Testis (tissue), 3 donors: ENCODE measurements around the gene ABCC11. TPM values are rescaled to one million over a fixed set of nuclear protein-coding genes. Genes with fewer than 3 reads are reported as not detected.

Source experiments
- DNase-seq: peaks from one replicate; pipeline ENCODE4 v3.0.0-alpha.2; 2019
- H3K27ac ChIP-seq, 2 donors: fragments of 200-600 bp; sonication (generic); one replicate each; pipeline ENCODE4 v1.5.1; 2019
- H3K27me3 ChIP-seq: fragments of 200-600 bp; sonication (generic); one replicate; pipeline ENCODE4 v1.5.1; 2019
- H3K36me3 ChIP-seq: fragments of 200-600 bp; sonication (generic); one replicate; pipeline ENCODE4 v1.5.1; 2017; ENCODE audit warnings: low read depth; ENCODE audit errors: missing control alignments
- H3K4me1 ChIP-seq: fragments of 200-600 bp; sonication (generic); one replicate; pipeline ENCODE4 v1.5.1; 2019
- H3K4me3 ChIP-seq, 2 donors: fragments of 200-600 bp; sonication (generic); one replicate each; pipeline ENCODE4 v1.5.1; 2017 to 2019
- H3K9me3 ChIP-seq: fragments of 200-600 bp; sonication (generic); one replicate; pipeline ENCODE4 v1.5.1; 2017
- POLR2A ChIP-seq: fragments of 450-650 bp; IDR thresholded peaks from one replicate; pipeline ENCODE4 v1.6.1; 2017; ENCODE audit warnings: antibody characterized with exemption, mild to moderate bottlenecking, moderate library complexity
- WGBS, 2 donors: methylation state at CpG; one replicate each; pipeline ENCODE4 v1.1.5; 2018; 5-methylcytosine and 5-hydroxymethylcytosine counted together
- intact Hi-C: fragments of 100-400 bp; cut with DNase I; formaldehyde crosslinking; loops from one replicate; pipeline ENCODE4 v1.15.1; 2023; ENCODE audit warnings: low total_unique reads
- polyA plus RNA-seq: library from polyadenylated mRNA; stranded (reverse); fragments of 350-450 nt; fragmentation: Illumina TruSeq; extraction: RNeasy Lipid Tissue Mini Kit (QIAGEN cat#74804); gene quantifications from one replicate; pipeline ENCODE4 v1.2.3, GENCODE V29; 2014; ENCODE audit warnings: low read depth, low replicate concordance; ENCODE audit not compliant: insufficient read depth
- total RNA-seq, 2 donors: library from RNA; depleted of rRNA; stranded (reverse); fragments of >200 nt; gene quantifications; one replicate each; pipeline ENCODE4 v1.2.3, GENCODE V29; 2016
- TF ChIP-seq, protein P1 (sequence below), 3 experiments: fragments of 450-650 bp in 2 of 3; fragments of 200-600 bp in 1 of 3; sonication (generic) in 1 of 3; IDR thresholded peaks; one replicate each; pipeline ENCODE4 v1.5.1; 2016 to 2019; ENCODE audit warnings: antibody characterized with exemption in 3 of 3, mild to moderate bottlenecking in 2 of 3, moderate library complexity in 1 of 3

ABCC11 gene
- total and polyA plus RNA-seq, 3 donors from 2014 or later, result 6.8 to 24.1 (median 7.5) TPM

GRCh38 chr16:48161906-48162305, 85.4 kb downstream of the ABCC11 start:
- intact Hi-C loops, result loop anchor here (10.0 kb wide), 2 partner anchors 1127 to 1217 kb away; no protein-coding TSS in a partner anchor

DNA sequence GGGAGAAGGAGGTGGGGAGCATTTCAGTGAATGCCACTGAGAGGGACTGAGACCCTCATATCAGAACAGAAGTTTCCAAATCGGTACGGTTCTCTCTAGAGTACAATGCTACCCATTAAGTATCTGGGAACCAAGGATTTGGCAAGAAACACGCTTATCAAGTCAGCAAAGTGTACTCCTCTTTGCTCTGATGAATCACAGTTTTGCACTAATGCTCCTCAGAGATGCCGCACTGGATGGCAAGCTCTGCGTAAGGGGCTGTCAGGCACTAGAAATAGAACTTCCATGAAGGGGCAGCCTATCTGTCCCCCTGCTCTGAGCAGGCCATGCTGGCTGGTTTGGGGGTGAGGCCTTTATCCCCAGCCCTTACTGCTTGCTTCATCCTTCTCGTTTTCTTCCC, 86.8 kb downstream of the ABCC11 start:
- no peaks in the 10 kb centered on the region for H3K27me3 ChIP-seq
- TF ChIP-seq, protein P1, sequence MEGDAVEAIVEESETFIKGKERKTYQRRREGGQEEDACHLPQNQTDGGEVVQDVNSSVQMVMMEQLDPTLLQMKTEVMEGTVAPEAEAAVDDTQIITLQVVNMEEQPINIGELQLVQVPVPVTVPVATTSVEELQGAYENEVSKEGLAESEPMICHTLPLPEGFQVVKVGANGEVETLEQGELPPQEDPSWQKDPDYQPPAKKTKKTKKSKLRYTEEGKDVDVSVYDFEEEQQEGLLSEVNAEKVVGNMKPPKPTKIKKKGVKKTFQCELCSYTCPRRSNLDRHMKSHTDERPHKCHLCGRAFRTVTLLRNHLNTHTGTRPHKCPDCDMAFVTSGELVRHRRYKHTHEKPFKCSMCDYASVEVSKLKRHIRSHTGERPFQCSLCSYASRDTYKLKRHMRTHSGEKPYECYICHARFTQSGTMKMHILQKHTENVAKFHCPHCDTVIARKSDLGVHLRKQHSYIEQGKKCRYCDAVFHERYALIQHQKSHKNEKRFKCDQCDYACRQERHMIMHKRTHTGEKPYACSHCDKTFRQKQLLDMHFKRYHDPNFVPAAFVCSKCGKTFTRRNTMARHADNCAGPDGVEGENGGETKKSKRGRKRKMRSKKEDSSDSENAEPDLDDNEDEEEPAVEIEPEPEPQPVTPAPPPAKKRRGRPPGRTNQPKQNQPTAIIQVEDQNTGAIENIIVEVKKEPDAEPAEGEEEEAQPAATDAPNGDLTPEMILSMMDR (IDR thresholded peaks at IDR 0.05), result no peak
- TF ChIP-seq POLR2A, result no peak
- no peak overlapping the region for H3K4me3 ChIP-seq
- H3K36me3 ChIP-seq, result no peaks in the 10 kb centered on the region
- no peak overlapping the region for H3K27ac ChIP-seq
- intact Hi-C loops, result loop anchor here (10.0 kb wide), 2 partner anchors 1126 to 1216 kb away; no protein-coding TSS in a partner anchor
- H3K9me3 ChIP-seq, result no peaks in the 10 kb centered on the region
- no peaks in the 10 kb centered on the region for H3K4me1 ChIP-seq
- 47 to 49% methylated on average over 6 of the region's 6 CpGs for WGBS, 2 donors
- no peak for DNase-seq

More at GRCh38 chr16:48161906-48162305, 85.4 kb downstream of the ABCC11 start:
- Histone ChIP-seq H3K9me3 (no peaks in the 10 kb centered on the region), H3K36me3 (no peaks in the 10 kb centered on the region), H3K4me1 (no peaks in the 10 kb centered on the region), H3K27me3 (no peaks in the 10 kb centered on the region), H3K4me3 (no peak overlapping the region), H3K27ac (no peak overlapping the region)
- WGBS, 2 donors, result 79 to 91% methylated on average over 4 of the region's 4 CpGs
- no peak for TF ChIP-seq POLR2A
- TF ChIP-seq, protein P1 (IDR thresholded peaks at IDR 0.05), result no peak
- DNase-seq, result no peak

DNA sequence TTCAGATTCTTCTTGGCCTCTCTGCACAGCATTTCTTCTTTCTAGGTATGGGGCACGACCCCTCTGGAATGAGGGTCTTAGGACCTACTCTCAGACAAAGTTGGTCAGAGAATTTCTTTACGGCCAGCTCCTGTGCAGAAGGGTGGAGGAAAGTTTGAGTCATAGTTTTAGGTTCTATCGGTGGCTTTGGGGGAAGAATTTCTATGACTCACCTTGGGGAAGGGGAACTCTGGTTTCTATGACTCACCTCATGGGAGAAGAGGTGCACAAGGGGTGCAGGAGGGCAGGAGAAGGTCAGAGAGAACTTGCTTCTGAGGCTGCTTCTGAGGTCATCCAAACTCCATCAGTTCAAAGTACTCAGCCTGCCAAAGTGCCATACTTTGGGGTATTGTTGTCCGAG, 89.0 kb downstream of the ABCC11 start:
- DNase-seq, result no peak
- no peaks in the 10 kb centered on the region for H3K4me1 ChIP-seq
- WGBS, 2 donors, result 75 to 77% methylated on average over 4 of the region's 4 CpGs
- H3K4me3 ChIP-seq, result no peak overlapping the region
- no peaks in the 10 kb centered on the region for H3K27me3 ChIP-seq
- intact Hi-C loops, result loop anchor here (10.0 kb wide), 1 partner anchor 1023 kb away; no protein-coding TSS in a partner anchor
- no peaks in the 10 kb centered on the region for H3K36me3 ChIP-seq
- no peaks in the 10 kb centered on the region for H3K9me3 ChIP-seq
- no peak overlapping the region for H3K27ac ChIP-seq
- TF ChIP-seq, protein P1 (IDR thresholded peaks at IDR 0.05), result no peak
- TF ChIP-seq POLR2A, result no peak

DNA sequence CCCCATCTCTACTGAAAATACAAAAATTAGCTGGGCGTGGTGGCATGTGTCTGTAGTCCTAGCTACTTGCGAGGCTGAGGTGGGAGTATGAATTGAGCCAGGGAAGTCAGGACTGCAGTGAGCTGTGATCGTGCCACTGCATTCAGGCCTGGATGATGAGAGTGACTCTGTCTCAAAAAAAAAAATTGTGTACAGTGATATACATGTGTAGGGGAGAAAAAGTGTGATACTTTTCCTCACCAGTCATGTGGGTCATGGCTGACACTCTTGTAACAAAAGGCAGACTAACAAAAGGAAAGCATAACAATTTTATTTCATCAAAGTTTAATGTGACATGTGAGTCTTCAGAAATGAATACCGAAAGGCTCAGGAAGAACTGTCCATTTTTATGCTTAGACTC, 89.5 kb downstream of the ABCC11 start:
- no peak for DNase-seq
- H3K4me1 ChIP-seq, result no peaks in the 10 kb centered on the region
- intact Hi-C loops, result loop anchor here (10.0 kb wide), 1 partner anchor 1023 kb away; no protein-coding TSS in a partner anchor
- no peak overlapping the region for H3K4me3 ChIP-seq
- H3K9me3 ChIP-seq, result no peaks in the 10 kb centered on the region
- no peaks in the 10 kb centered on the region for H3K36me3 ChIP-seq
- TF ChIP-seq POLR2A, result no peak
- TF ChIP-seq, protein P1 (IDR thresholded peaks at IDR 0.05), result no peak
- H3K27ac ChIP-seq, result no peak overlapping the region
- no peaks in the 10 kb centered on the region for H3K27me3 ChIP-seq
- WGBS, 2 donors, result 75 to 94% methylated on average over 4 of the region's 4 CpGs

GRCh38 chr16:48157302-48157701, 90.0 kb downstream of the ABCC11 start:
- no peaks in the 10 kb centered on the region for H3K9me3 ChIP-seq
- no peak for DNase-seq
- TF ChIP-seq, protein P1 (IDR thresholded peaks at IDR 0.05), result no peak
- TF ChIP-seq POLR2A, result no peak
- H3K27ac ChIP-seq, result no peak overlapping the region
- H3K4me3 ChIP-seq, result peak overlapping the region in 1 of 2 donors; percentile 11
- no peaks in the 10 kb centered on the region for H3K27me3 ChIP-seq
- H3K4me1 ChIP-seq, result no peaks in the 10 kb centered on the region
- intact Hi-C loops, result loop anchor here (10.0 kb wide), 1 partner anchor 1023 kb away; no protein-coding TSS in a partner anchor
- WGBS, 2 donors, result 52 to 76% methylated on average over 11 of the region's 11 CpGs
- no peaks in the 10 kb centered on the region for H3K36me3 ChIP-seq
